Activated CD8-positive, alpha-beta memory T cell treated with anti-CD3 and anti-CD28 coated beads for 48 hours (primary cell): ENCODE results near the gene RUFY2.
"Not testable (repeated sequence)": the region's sequence is repeated elsewhere in the genome, so short reads cannot be mapped to it uniquely, and the experiment has no call there.

Experiments used
- DNase-seq, 3 experiments: peaks; one replicate each; pipeline ENCODE4 v3.0.0-alpha.2; 2020; ENCODE audit warnings: low read depth in 2 of 3, low spot score in 2 of 3

Gene RUFY2

GRCh38 chr10:68327889-68328786, 78.9 kb downstream of the RUFY2 start:
- no peak for DNase-seq

GRCh38 chr10:68324396-68324795, 82.7 kb downstream of the RUFY2 start:
- not testable (repeated sequence) for DNase-seq

- DNase-seq = no peak
These were observed 88.6 kb downstream of the RUFY2 start for GRCh38 chr10:68318331-68319059.

GRCh38 chr10:68315582-68315981, 91.5 kb downstream of the RUFY2 start:
- no peak for DNase-seq

- DNase-seq = not testable (repeated sequence)
These were observed 92.1 kb downstream of the RUFY2 start for GRCh38 chr10:68314930-68315329.

GRCh38 chr10:68310531-68310930, 96.5 kb downstream of the RUFY2 start:
- no peak for DNase-seq

- no peak for DNase-seq
These were observed 101.2 kb downstream of the RUFY2 start for GRCh38 chr10:68305854-68306253.

GRCh38 chr10:68303849-68304412, 103.1 kb downstream of the RUFY2 start:
- no peak for DNase-seq

GRCh38 chr10:68302871-68303270, 104.2 kb downstream of the RUFY2 start:
- no peak for DNase-seq

- no peak for DNase-seq
These were observed 104.6 kb downstream of the RUFY2 start for GRCh38 chr10:68302503-68302823.

GRCh38 chr10:68301790-68302502, 105.1 kb downstream of the RUFY2 start:
- DNase-seq = no peak

- no peak for DNase-seq
These were observed 105.8 kb downstream of the RUFY2 start for GRCh38 chr10:68301301-68301700.

- no peak for DNase-seq
These were observed 110.0 kb downstream of the RUFY2 start for GRCh38 chr10:68296843-68297663.
